H1 (cell line): Measurements from ENCODE around the gene GGN. TPM values are rescaled to one million over a fixed set of nuclear protein-coding genes. Genes with fewer than 3 reads are reported as not detected.

Source experiments
- CTCF ChIA-PET: fragments of 300-600 bp; sonication (Branson Sonifier 250); formaldehyde crosslinking; loops from one replicate; lab custom pipeline; 2021; ENCODE audit not compliant: partially characterized antibody; lab: Charles Lee
- POLR2A ChIA-PET: fragments of 300-600 bp; sonication (Branson Sonifier 250); formaldehyde crosslinking; loops from one replicate; lab custom pipeline; 2021; ENCODE audit warnings: inconsistent platforms; ENCODE audit not compliant: partially characterized antibody; lab: Charles Lee
- DNase-seq, 2 experiments: peaks; one replicate each; pipeline versions ENCODE4 v3.0.0 to v3.0.0-alpha.2; 2010 to 2022; ENCODE audit warnings: low spot score in 2 of 2, low read depth in 1 of 2, mixed read lengths in 1 of 2
- FAIRE-seq: peaks from 2 replicates; lab custom pipeline; 2011; peaks lifted over from hg19 to GRCh38; lab: Jason Lieb, UNC
- H2AFZ ChIP-seq: 2 replicates; pipeline ENCODE4 v1.8.1; 2012; ENCODE audit warnings: low read length, inconsistent platforms
- H2AK5ac ChIP-seq: 2 replicates; pipeline ENCODE4 v1.6.1; 2013; ENCODE audit warnings: low read depth, low read length
- H2BK120ac ChIP-seq: replicated peaks from 2 replicates; pipeline ENCODE3; 2013; ENCODE audit warnings: low read depth, low read length, inconsistent platforms
- H2BK12ac ChIP-seq: 2 replicates; pipeline ENCODE4 v1.6.1; 2013; ENCODE audit warnings: low read depth, low read length
- H2BK15ac ChIP-seq: 2 replicates; pipeline ENCODE4 v1.6.1; 2013; ENCODE audit warnings: low read length
- H2BK20ac ChIP-seq: 2 replicates; pipeline ENCODE4 v1.6.1; 2013; ENCODE audit warnings: low read length
- H2BK5ac ChIP-seq: 2 replicates; pipeline ENCODE4 v1.6.1; 2013; ENCODE audit warnings: low read depth, low read length
- H3K14ac ChIP-seq: 2 replicates; pipeline ENCODE4 v1.6.1; 2013; ENCODE audit warnings: inconsistent platforms; ENCODE audit not compliant: insufficient read length
- H3K18ac ChIP-seq: 2 replicates; pipeline ENCODE4 v1.6.1; 2013; ENCODE audit warnings: low read length; ENCODE audit errors: extremely low read depth
- H3K23ac ChIP-seq: 2 replicates; pipeline ENCODE4 v1.6.1; 2013; ENCODE audit warnings: inconsistent platforms; ENCODE audit not compliant: insufficient read length
- H3K23me2 ChIP-seq: 2 replicates; pipeline ENCODE4 v1.6.1; 2013; ENCODE audit warnings: low read depth, low read length
- H3K27ac ChIP-seq: 2 replicates; pipeline ENCODE4 v1.6.1; 2011; ENCODE audit warnings: low read depth, low read length, inconsistent platforms
- H3K27me3 ChIP-seq, 4 experiments: replicated peaks in 1 of 4; 1 replicate in 1 of 4; 2 replicates in 3 of 4; pipeline versions ENCODE4 v1.6.1 to v1.8.1; 2011 to 2013; ENCODE audit warnings: low read length in 3 of 4, mild to moderate bottlenecking in 3 of 4, inconsistent platforms in 2 of 4, mixed read lengths in 2 of 4, moderate library complexity in 1 of 4; ENCODE audit not compliant: control insufficient read depth in 3 of 4, insufficient read depth in 3 of 4; ENCODE audit errors: extremely low read depth in 1 of 4
- H3K36me3 ChIP-seq, 4 experiments: 2 replicates each; pipeline versions ENCODE4 v1.6.1 to v1.8.1; 2011 to 2013; ENCODE audit warnings: mild to moderate bottlenecking in 4 of 4, low read length in 3 of 4, moderate library complexity in 2 of 4, control low read depth in 1 of 4, inconsistent platforms in 1 of 4; ENCODE audit not compliant: insufficient read depth in 4 of 4, control insufficient read depth in 2 of 4
- H3K4ac ChIP-seq: replicated peaks from 2 replicates; pipeline ENCODE3; 2013; ENCODE audit warnings: low read length, low read depth, mixed read lengths, inconsistent platforms; ENCODE audit not compliant: insufficient read length
- H3K4me1 ChIP-seq, 4 experiments: replicated peaks in 1 of 4; 1 replicate in 1 of 4; 2 replicates in 3 of 4; pipeline versions ENCODE4 v1.6.1 to v1.8.1; 2011 to 2013; ENCODE audit warnings: low read length in 3 of 4, inconsistent platforms in 2 of 4, mixed read lengths in 1 of 4; ENCODE audit not compliant: insufficient read depth in 4 of 4, control insufficient read depth in 3 of 4
- H3K4me2 ChIP-seq, 2 experiments: 2 replicates each; pipeline versions ENCODE4 v1.6.1 to v1.8.1; 2011 to 2013; ENCODE audit warnings: low read depth in 2 of 2, low read length in 2 of 2, control low read depth in 1 of 2, inconsistent platforms in 1 of 2, mild to moderate bottlenecking in 1 of 2; ENCODE audit not compliant: insufficient read depth in 1 of 2
- H3K4me3 ChIP-seq, 4 experiments: fragments of 200-600, 300-600 bp in 1 of 4; sonication (generic), shearing (Covaris generic), sonication (Bioruptor Twin) in 1 of 4; 2 replicates each; pipeline versions ENCODE4 v1.5.1 to v1.8.1; 2011 to 2016; ENCODE audit warnings: low read length in 4 of 4, low read depth in 3 of 4, control low read depth in 2 of 4, inconsistent platforms in 2 of 4, mild to moderate bottlenecking in 2 of 4, mixed read lengths in 1 of 4, moderate library complexity in 1 of 4; ENCODE audit not compliant: insufficient read depth in 2 of 4; ENCODE audit errors: extremely low read depth in 1 of 4
- H3K56ac ChIP-seq: replicated peaks from 2 replicates; pipeline ENCODE3; 2013; ENCODE audit warnings: low read depth, mild to moderate bottlenecking, mixed read lengths, low read length, inconsistent platforms; ENCODE audit not compliant: insufficient read length
- H3K79me1 ChIP-seq: 2 replicates; pipeline ENCODE4 v1.6.1; 2013; ENCODE audit warnings: low read depth, low read length, control low read depth
- H3K79me2 ChIP-seq, 2 experiments: 2 replicates each; pipeline versions ENCODE4 v1.6.1 to v1.8.1; 2012 to 2013; ENCODE audit warnings: low read length in 2 of 2, mild to moderate bottlenecking in 2 of 2, inconsistent platforms in 1 of 2; ENCODE audit not compliant: insufficient read depth in 2 of 2, control insufficient read depth in 1 of 2
- H3K9ac ChIP-seq, 4 experiments: replicated peaks in 1 of 4; 1 replicate in 1 of 4; 2 replicates in 3 of 4; pipeline versions ENCODE4 v1.6.1 to v1.8.1; 2011 to 2013; ENCODE audit warnings: low read depth in 3 of 4, low read length in 3 of 4, control low read depth in 2 of 4, mild to moderate bottlenecking in 2 of 4, moderate library complexity in 2 of 4, inconsistent platforms in 1 of 4; ENCODE audit errors: extremely low read depth in 1 of 4
- H3K9me3 ChIP-seq, 2 experiments: 2 replicates each; pipeline versions ENCODE4 v1.6.1 to v1.8.1; 2012 to 2013; ENCODE audit warnings: mild to moderate bottlenecking in 2 of 2, moderate library complexity in 2 of 2, control low read depth in 1 of 2, inconsistent platforms in 1 of 2, low read depth in 1 of 2, low read length in 1 of 2, mixed read lengths in 1 of 2; ENCODE audit not compliant: insufficient read depth in 2 of 2
- H4K20me1 ChIP-seq, 2 experiments: replicated peaks in 1 of 2; 2 replicates each; pipeline versions ENCODE3 to v1.8.1; 2011 to 2013; ENCODE audit warnings: inconsistent platforms in 2 of 2, low read length in 2 of 2, mild to moderate bottlenecking in 1 of 2; ENCODE audit not compliant: insufficient read depth in 2 of 2, control insufficient read depth in 1 of 2
- H4K5ac ChIP-seq: 2 replicates; pipeline ENCODE4 v1.6.1; 2013; ENCODE audit warnings: low read length, low read depth, mixed read lengths, inconsistent platforms; ENCODE audit not compliant: insufficient read length
- H4K8ac ChIP-seq: 2 replicates; pipeline ENCODE4 v1.8.0; 2013; ENCODE audit warnings: mild to moderate bottlenecking, moderate library complexity, low read length, inconsistent platforms; ENCODE audit not compliant: insufficient read depth; ENCODE audit errors: extremely low read depth
- H4K91ac ChIP-seq: replicated peaks from 2 replicates; pipeline ENCODE3; 2013; ENCODE audit warnings: low read length, mixed read lengths, inconsistent platforms; ENCODE audit not compliant: insufficient read length
- CREB1 ChIP-seq: IDR thresholded peaks from 2 replicates; pipeline ENCODE4 v1.6.1; 2012; ENCODE audit warnings: inconsistent platforms
- EZH2 ChIP-seq: fragments of 200-600 bp; sonication (generic); IDR thresholded peaks from 2 replicates; pipeline ENCODE4 v1.7.1; 2012; ENCODE audit warnings: low read depth, mild to moderate bottlenecking, moderate library complexity, low read length, inconsistent platforms; ENCODE audit not compliant: severe bottlenecking
- HDAC2 ChIP-seq, 2 experiments: fragments of 300-600 bp in 1 of 2; sonication (generic) in 1 of 2; IDR thresholded peaks; 2 replicates each; pipeline ENCODE4 v1.6.1; 2011 to 2012; ENCODE audit warnings: low read depth in 2 of 2, low read length in 2 of 2, mild to moderate bottlenecking in 2 of 2, moderate library complexity in 2 of 2, borderline replicate concordance in 1 of 2, inconsistent platforms in 1 of 2
- JUN ChIP-seq: IDR thresholded peaks from 2 replicates; pipeline ENCODE4 v1.6.1; 2011; ENCODE audit warnings: low read depth, mild to moderate bottlenecking, improper control_type of control experiment, low read length
- JUND ChIP-seq: IDR thresholded peaks from 2 replicates; pipeline ENCODE4 v1.6.1; 2011; ENCODE audit warnings: mild to moderate bottlenecking, improper control_type of control experiment, low read length
- SP1 ChIP-seq: IDR thresholded peaks from 2 replicates; pipeline ENCODE4 v1.6.1; 2011; ENCODE audit warnings: low read depth, low read length
- WGBS, 2 experiments: shearing (Covaris generic) in 1 of 2; methylation state at CpG; one replicate each; pipeline versions ENCODE4 v1.1.6 to v1.1.7; 2013 to 2015; ENCODE audit warnings: low lambda C conversion rate in 2 of 2, mixed read lengths in 2 of 2, inconsistent platforms in 1 of 2, low coverage in 1 of 2, missing lambda C conversion rate in 1 of 2; ENCODE audit not compliant: insufficient replicate concordance in 2 of 2, insufficient coverage in 1 of 2, insufficient read length in 1 of 2; ENCODE audit errors: extremely low coverage in 1 of 2, missing lambda C conversion rate in 1 of 2; 5-methylcytosine and 5-hydroxymethylcytosine counted together
- polyA plus RNA-seq, 7 experiments: library from polyadenylated mRNA; depleted of rRNA in 3 of 7; stranded (reverse) in 5 of 7; unstranded in 2 of 7; fragments of >200 nt in 5 of 7; fragments of 200-250 nt in 2 of 7; gene quantifications; 1 replicate in 5 of 7; 2 replicates in 1 of 7; 4 replicates in 1 of 7; pipeline versions ENCODE4 v1.2.1 to v1.2.3, GENCODE V29; 2011 to 2013; ENCODE audit warnings: missing spikeins in 2 of 7, mixed read lengths in 2 of 7
- total RNA-seq: library from RNA; stranded (reverse); fragmentation: NEBNext Ultra II Directional; extraction: Animal tissue kit (Norgen Biotek cat#: 25700); gene quantifications from 2 replicates; pipeline ENCODE4 v1.2.1, GENCODE V29; 2021
- TF ChIP-seq, protein P1 (sequence below), 3 experiments: IDR thresholded peaks; 1 replicate in 2 of 3; 2 replicates in 1 of 3; pipeline versions ENCODE4 v1.5.1 to v1.6.1; 2011; ENCODE audit warnings: low read length in 3 of 3, mild to moderate bottlenecking in 3 of 3, inconsistent platforms in 2 of 3, low read depth in 1 of 3, moderate library complexity in 1 of 3; ENCODE audit not compliant: insufficient read depth in 1 of 3; ENCODE audit errors: control extremely low read depth in 1 of 3
- TF ChIP-seq, protein P2 (sequence below): IDR thresholded peaks from 2 replicates; pipeline ENCODE4 v1.6.1; 2012; ENCODE audit warnings: inconsistent platforms

The GGN gene
- total and polyA plus RNA-seq, 2 of the 8 experiments (the other 6 are each of a cell fraction or from before 2014, with no cell fraction given), result 0.47 to 1.2 TPM

DNA sequence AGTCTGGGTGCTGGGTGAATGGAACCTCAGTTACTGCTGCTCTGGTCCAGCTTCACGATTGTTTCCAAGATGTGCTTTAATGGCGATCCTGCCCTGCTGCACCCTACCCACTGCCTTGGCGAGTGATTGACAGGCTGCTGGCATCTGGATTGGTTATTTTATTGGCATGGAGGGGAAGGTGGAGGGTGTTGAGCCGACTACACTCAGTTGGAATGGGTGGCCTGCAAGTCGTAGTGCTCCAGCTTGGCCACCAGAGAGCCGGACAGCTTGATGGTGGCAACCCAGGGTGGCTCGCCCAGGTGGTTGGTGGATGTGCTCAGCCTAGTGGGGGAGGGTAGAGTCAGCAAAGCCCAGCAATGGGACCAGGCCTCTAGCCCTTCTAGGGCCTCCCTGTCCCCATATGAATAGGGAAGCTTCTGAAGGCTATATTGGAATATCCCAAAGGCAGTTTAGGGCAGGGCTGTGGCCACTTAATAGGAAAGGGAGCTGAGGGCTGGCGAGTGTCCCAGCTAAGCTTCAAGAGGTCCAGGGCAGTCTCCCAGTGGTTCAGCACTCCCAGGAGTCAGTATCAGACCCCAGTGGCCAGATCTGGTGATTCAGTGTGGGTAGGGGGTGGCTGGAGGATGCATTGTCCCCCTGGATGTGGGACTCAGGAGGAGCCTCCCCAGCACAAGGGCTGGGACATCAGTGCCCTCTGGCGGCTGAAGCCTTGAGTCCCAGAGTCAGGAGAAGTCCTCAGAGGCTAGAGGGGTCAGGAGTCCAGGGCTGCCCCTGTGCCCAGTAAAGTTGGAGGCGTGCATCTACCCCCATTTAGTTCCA lies 3.4 kb downstream of the GGN start:
- Histone ChIP-seq H3K4me3 (no peak overlapping the region), H3K14ac (no peak overlapping the region), H2AK5ac (no peak overlapping the region), H3K4ac (no peak overlapping the region), H3K27me3 (no peaks in the 10 kb centered on the region), H3K9ac (peak overlapping the region in 1 of 4 experiments; percentile 19; a peak in 1 of 7 replicates), H3K56ac (no peak overlapping the region), H4K20me1 (peaks cover under 1 to 19% of the 10 kb centered on the region in 2 experiments), H3K4me1 (peaks cover 3 to 16% (median 6%) of the 10 kb centered on the region in 4 experiments; a peak in 6 of 7 replicates), H2BK12ac (no peak overlapping the region), H4K5ac (no peak overlapping the region), H3K4me2 (0 out of 4 replicates have a peak overlapping the region, but pooled peaks of 1 of the 2 experiments have one; percentile 3), H2BK15ac (no peak overlapping the region), H3K18ac (no peak overlapping the region), H3K79me1 (no peaks in the 10 kb centered on the region), H2BK120ac (no peak overlapping the region), H3K27ac (no peak overlapping the region), H2BK5ac (0 out of 2 replicates have a peak overlapping the region, but pooled peaks have one; percentile 4), H2AFZ (no peak overlapping the region), H3K9me3 (no peaks in the 10 kb centered on the region), H3K79me2 (no peaks in the 10 kb centered on the region), H2BK20ac (no peak overlapping the region), H4K8ac (no peak overlapping the region), H3K23ac (no peak overlapping the region), H3K36me3 (peaks cover 14 to 26% (median 23%) of the 10 kb centered on the region in 4 experiments; a peak in 7 of 8 replicates), H4K91ac (no peak overlapping the region), H3K23me2 (peaks cover 9% of the 10 kb centered on the region)
- CTCF ChIA-PET, result interaction anchor here (0.5 to 3.2 kb wide), 21 partner anchors 9 to 395 kb away, joined by 3 to 37 read pairs (median 4); partner anchors contain the start of genes CATSPERG, PPP1R14A and PSMD8
- FAIRE-seq (peak; percentile 70), DNase-seq (peak in 1 of 2 experiments; percentile 74)
- WGBS, 2 experiments, result 83% methylated on average over 10 of the region's 10 CpGs; no CpG with 5 or more reads in 1 of the 2 experiments
- POLR2A ChIA-PET, result interaction anchor here (0.5 to 3.0 kb wide), 10 partner anchors 9 to 150 kb away, joined by 3 to 12 read pairs (median 4); partner anchors contain the start of gene PSMD8
- TF ChIP-seq JUND, result no peak
- TF ChIP-seq JUN, result no peak
- TF ChIP-seq EZH2, result no peak
- TF ChIP-seq, protein P1, sequence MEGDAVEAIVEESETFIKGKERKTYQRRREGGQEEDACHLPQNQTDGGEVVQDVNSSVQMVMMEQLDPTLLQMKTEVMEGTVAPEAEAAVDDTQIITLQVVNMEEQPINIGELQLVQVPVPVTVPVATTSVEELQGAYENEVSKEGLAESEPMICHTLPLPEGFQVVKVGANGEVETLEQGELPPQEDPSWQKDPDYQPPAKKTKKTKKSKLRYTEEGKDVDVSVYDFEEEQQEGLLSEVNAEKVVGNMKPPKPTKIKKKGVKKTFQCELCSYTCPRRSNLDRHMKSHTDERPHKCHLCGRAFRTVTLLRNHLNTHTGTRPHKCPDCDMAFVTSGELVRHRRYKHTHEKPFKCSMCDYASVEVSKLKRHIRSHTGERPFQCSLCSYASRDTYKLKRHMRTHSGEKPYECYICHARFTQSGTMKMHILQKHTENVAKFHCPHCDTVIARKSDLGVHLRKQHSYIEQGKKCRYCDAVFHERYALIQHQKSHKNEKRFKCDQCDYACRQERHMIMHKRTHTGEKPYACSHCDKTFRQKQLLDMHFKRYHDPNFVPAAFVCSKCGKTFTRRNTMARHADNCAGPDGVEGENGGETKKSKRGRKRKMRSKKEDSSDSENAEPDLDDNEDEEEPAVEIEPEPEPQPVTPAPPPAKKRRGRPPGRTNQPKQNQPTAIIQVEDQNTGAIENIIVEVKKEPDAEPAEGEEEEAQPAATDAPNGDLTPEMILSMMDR (IDR thresholded peaks at IDR 0.05; ENCODE audit: control extremely low read depth in 1 of 3, insufficient read depth in 1 of 3, low read depth in 1 of 3, low read length in 3 of 3), result peak; percentile 75 to 80 (median 76)
- TF ChIP-seq, protein P2, sequence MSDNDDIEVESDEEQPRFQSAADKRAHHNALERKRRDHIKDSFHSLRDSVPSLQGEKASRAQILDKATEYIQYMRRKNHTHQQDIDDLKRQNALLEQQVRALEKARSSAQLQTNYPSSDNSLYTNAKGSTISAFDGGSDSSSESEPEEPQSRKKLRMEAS, result no peak
- TF ChIP-seq HDAC2 (IDR thresholded peaks at IDR 0.05; ENCODE audit: borderline replicate concordance in 1 of 2, low read depth in 2 of 2, low read length in 2 of 2), result no peak
- no peak for TF ChIP-seq SP1
- no peak for TF ChIP-seq CREB1
